C4-2B (cell line): ENCODE measurements around the gene LEPR.

Source experiments
- H3K27ac ChIP-seq: fragments of 450-650 bp; 2 replicates; pipeline ENCODE4 v1.5.1; 2017
- ZFX ChIP-seq: fragments of 450-650 bp; IDR thresholded peaks from 2 replicates; pipeline ENCODE4 v1.6.1; 2017
- TF ChIP-seq, protein P1 (sequence below): fragments of 450-650 bp; conservative IDR thresholded peaks from 2 replicates; pipeline ENCODE4 v1.5.1; 2017; ENCODE audit warnings: mild to moderate bottlenecking

Gene LEPR

DNA sequence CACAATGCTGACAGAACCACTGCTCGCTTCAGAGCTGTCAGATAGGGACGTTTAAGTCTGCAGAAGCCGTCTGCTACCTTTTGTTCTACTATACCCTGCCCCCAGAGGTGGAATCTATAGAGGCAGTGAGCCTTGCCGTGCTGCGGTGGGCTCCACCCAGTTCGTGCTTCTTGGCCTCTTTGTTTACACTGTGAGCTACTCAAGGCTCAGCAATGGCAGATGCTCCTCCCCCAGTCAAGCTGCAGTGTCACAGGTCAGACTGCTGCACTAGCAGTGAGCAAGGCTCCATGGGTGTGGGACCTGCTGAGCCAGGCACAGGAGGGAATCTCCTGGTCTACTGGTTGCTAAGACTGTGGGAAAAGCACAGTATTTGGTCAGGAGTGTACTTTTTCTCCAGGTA, 47.1 kb downstream of the LEPR start:
- H3K27ac ChIP-seq: no peak overlapping the region
- TF ChIP-seq, protein P1, sequence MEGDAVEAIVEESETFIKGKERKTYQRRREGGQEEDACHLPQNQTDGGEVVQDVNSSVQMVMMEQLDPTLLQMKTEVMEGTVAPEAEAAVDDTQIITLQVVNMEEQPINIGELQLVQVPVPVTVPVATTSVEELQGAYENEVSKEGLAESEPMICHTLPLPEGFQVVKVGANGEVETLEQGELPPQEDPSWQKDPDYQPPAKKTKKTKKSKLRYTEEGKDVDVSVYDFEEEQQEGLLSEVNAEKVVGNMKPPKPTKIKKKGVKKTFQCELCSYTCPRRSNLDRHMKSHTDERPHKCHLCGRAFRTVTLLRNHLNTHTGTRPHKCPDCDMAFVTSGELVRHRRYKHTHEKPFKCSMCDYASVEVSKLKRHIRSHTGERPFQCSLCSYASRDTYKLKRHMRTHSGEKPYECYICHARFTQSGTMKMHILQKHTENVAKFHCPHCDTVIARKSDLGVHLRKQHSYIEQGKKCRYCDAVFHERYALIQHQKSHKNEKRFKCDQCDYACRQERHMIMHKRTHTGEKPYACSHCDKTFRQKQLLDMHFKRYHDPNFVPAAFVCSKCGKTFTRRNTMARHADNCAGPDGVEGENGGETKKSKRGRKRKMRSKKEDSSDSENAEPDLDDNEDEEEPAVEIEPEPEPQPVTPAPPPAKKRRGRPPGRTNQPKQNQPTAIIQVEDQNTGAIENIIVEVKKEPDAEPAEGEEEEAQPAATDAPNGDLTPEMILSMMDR: no peak
- no peak for TF ChIP-seq ZFX

DNA sequence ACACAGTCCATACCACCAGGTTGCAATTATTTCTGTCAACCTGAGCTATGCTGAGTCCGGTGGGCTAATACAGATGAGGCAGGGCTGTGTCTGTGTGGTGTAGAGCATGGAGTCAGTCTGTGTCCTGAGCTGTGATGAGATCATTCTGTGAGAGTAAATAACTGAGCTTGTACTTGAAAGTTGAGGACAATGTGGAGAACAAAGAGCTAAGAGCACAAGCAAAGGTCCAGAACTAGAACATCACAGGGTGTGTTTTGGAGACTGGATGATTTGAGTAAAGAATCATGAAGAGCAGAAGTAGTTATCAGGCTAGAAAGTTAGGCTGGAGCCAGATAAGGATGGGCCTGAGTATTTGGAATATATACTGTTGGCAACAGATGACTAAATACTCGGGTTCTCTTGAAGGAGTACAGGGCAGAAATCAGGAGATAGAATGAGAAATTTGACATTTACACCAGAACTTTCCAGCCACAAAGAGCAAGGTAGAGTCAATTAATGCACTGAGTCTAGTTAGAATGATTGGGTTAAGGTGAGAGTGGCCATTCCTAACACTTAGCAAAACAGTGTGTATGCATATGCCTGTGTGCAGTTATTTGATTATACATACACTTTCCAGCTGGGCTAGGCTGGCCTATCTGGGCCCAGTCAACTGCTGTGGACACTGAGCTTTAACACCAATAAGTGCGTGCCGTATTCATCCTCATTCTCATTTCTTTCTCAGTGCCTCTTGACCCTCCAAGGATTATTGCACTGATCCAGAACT, 48.8 kb downstream of the LEPR start:
- H3K27ac ChIP-seq: no peak overlapping the region; the same call in 1 of the 2 replicates
- TF ChIP-seq, protein P1: no peak
- TF ChIP-seq ZFX: no peak

- TF ChIP-seq, protein P1: no peak
- no peak for TF ChIP-seq ZFX
- H3K27ac ChIP-seq: no peak overlapping the region
Measured at GRCh38 chr1:65469889-65470340, 49.4 kb downstream of the LEPR start.
